H1 (cell line): Measurements from ENCODE around the gene GPR63.

Experiments used
- CEBPB ChIP-seq: IDR thresholded peaks from 2 replicates; pipeline ENCODE4 v1.6.1; 2012; ENCODE audit warnings: low read depth, low read length
- EGR1 ChIP-seq: IDR thresholded peaks from 2 replicates; pipeline ENCODE4 v1.6.1; 2011; ENCODE audit warnings: low read depth, low read length, borderline replicate concordance
- EP300 ChIP-seq, 2 experiments: IDR thresholded peaks; 1 replicate in 1 of 2; 2 replicates in 1 of 2; pipeline ENCODE4 v1.6.1; 2011 to 2012; ENCODE audit warnings: low read depth in 2 of 2, low read length in 2 of 2, mild to moderate bottlenecking in 2 of 2, borderline replicate concordance in 1 of 2, inconsistent platforms in 1 of 2, moderate library complexity in 1 of 2
- FOSL1 ChIP-seq: IDR thresholded peaks from 2 replicates; pipeline ENCODE4 v1.6.1; 2011; ENCODE audit warnings: mild to moderate bottlenecking, low read depth, low read length, moderate library complexity; ENCODE audit not compliant: insufficient read depth
- POLR2A ChIP-seq, 2 experiments: IDR thresholded peaks; 1 replicate in 1 of 2; 2 replicates in 1 of 2; pipeline ENCODE4 v1.6.1; 2011; ENCODE audit warnings: low read depth in 2 of 2, low read length in 2 of 2, mild to moderate bottlenecking in 2 of 2; ENCODE audit errors: control extremely low read depth in 1 of 2
- POLR2AphosphoS5 ChIP-seq: IDR thresholded peaks from 2 replicates; pipeline ENCODE4 v1.6.1; 2011; ENCODE audit warnings: low read depth, low read length
- SIN3A ChIP-seq, 2 experiments: IDR thresholded peaks in 1 of 2; conservative IDR thresholded peaks in 1 of 2; 2 replicates each; pipeline ENCODE4 v1.6.1; 2011 to 2012; ENCODE audit warnings: low read length in 2 of 2, improper control_type of control experiment in 1 of 2, low read depth in 1 of 2, mild to moderate bottlenecking in 1 of 2
- SIX5 ChIP-seq: IDR thresholded peaks from 2 replicates; pipeline ENCODE4 v1.6.1; 2011; ENCODE audit warnings: mild to moderate bottlenecking, low read depth, low read length
- SP1 ChIP-seq: IDR thresholded peaks from 2 replicates; pipeline ENCODE4 v1.6.1; 2011; ENCODE audit warnings: low read depth, low read length
- TF ChIP-seq, protein P1 (sequence below), 3 experiments: IDR thresholded peaks; 1 replicate in 2 of 3; 2 replicates in 1 of 3; pipeline versions ENCODE4 v1.5.1 to v1.6.1; 2011; ENCODE audit warnings: low read length in 3 of 3, mild to moderate bottlenecking in 3 of 3, inconsistent platforms in 2 of 3, low read depth in 1 of 3, moderate library complexity in 1 of 3; ENCODE audit not compliant: insufficient read depth in 1 of 3; ENCODE audit errors: control extremely low read depth in 1 of 3

GRCh38 chr6:96784650-96785049 is 52.6 kb downstream of the GPR63 start:
- TF ChIP-seq POLR2A (IDR thresholded peaks at IDR 0.05; ENCODE audit: control extremely low read depth in 1 of 2, low read depth in 2 of 2, low read length in 2 of 2) (no peak), SP1 (no peak), EP300 (IDR thresholded peaks at IDR 0.05; ENCODE audit: borderline replicate concordance in 1 of 2, low read depth in 2 of 2, low read length in 2 of 2) (no peak), POLR2AphosphoS5 (no peak), CEBPB (no peak), FOSL1 (no peak), SIX5 (no peak), SIN3A (conservative IDR thresholded peaks at IDR 0.05 in 1 of 2, IDR thresholded peaks at IDR 0.05 in 1 of 2; ENCODE audit: low read depth in 1 of 2, low read length in 2 of 2) (no peak), EGR1 (no peak)
- TF ChIP-seq, protein P1, sequence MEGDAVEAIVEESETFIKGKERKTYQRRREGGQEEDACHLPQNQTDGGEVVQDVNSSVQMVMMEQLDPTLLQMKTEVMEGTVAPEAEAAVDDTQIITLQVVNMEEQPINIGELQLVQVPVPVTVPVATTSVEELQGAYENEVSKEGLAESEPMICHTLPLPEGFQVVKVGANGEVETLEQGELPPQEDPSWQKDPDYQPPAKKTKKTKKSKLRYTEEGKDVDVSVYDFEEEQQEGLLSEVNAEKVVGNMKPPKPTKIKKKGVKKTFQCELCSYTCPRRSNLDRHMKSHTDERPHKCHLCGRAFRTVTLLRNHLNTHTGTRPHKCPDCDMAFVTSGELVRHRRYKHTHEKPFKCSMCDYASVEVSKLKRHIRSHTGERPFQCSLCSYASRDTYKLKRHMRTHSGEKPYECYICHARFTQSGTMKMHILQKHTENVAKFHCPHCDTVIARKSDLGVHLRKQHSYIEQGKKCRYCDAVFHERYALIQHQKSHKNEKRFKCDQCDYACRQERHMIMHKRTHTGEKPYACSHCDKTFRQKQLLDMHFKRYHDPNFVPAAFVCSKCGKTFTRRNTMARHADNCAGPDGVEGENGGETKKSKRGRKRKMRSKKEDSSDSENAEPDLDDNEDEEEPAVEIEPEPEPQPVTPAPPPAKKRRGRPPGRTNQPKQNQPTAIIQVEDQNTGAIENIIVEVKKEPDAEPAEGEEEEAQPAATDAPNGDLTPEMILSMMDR (IDR thresholded peaks at IDR 0.05; ENCODE audit: control extremely low read depth in 1 of 3, insufficient read depth in 1 of 3, low read depth in 1 of 3, low read length in 3 of 3), result no peak
